ENCODE measurements around the gene KRTAP4-11.
"Not testable (repeated sequence)": the region's sequence is repeated elsewhere in the genome, so short reads cannot be mapped to it uniquely, and the experiment has no call there.

Gene KRTAP4-11

GRCh38 chr17:41117846-41118386, at the start of gene KRTAP4-11:
Gene KRTAP4-11 (minus strand): TSS chr17:41118373. CDS start chr17:41118315, 58 bp downstream.
- not testable (repeated sequence) for DNase-seq

- DNase-seq = no peak
Measured at GRCh38 chr17:41167561-41167960, 49.4 kb upstream of the KRTAP4-11 start.

- DNase-seq = no peak
Measured at GRCh38 chr17:41163828-41164227, 45.7 kb upstream of the KRTAP4-11 start.

DNA sequence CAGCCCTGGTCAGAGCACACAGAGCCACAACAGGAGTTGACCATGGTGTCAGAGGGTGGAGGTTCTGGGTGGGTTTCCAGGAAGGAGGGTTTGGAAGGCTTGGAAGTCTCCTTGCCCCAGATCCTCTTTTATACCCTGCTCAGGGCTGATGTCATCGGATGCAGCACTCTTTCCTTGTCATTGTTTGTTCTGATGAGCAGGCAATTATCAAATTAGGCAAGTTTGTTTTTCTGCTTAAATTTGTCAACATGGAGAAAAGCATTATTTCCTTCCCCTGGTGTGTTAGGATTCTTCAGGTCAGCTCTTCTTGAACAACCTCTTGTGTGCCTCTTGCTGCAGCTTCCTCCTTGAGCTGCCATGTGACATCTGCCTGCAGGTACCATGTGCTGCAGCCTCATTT, 42.5 kb upstream of the KRTAP4-11 start, which contains the start of gene KRTAP4-4:
Gene KRTAP4-4, minus strand, starts transcription at position 101 of the 400 bp plus-strand sequence. Its CDS starts 57 bp downstream, at position 44.
- DNase-seq = no peak

- not testable (repeated sequence) for DNase-seq
Measured at GRCh38 chr17:41160190-41160589, 42.0 kb upstream of the KRTAP4-11 start.

GRCh38 chr17:41153856-41154255, 35.7 kb upstream of the KRTAP4-11 start:
- no peak for DNase-seq

DNA sequence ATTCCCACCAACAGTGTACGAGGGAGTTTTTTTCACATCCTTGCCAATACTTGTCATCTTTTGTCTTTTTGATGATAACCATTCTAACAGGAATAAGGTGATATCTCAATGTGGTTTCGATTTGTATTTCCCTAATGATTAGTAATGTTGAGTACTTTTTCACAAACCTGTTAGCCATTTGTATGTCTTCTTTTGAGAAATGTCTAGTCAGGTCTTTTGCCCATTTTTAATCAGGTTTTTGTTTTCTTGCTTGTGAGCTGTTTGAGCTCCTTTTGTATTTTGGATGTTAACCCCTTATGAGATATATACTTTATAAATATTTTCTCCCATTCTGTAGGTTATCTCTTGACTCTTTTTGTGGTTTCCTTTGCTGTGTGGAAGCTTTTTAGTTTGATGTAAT, 33.4 kb upstream of the KRTAP4-11 start:
- no peak for DNase-seq

DNA sequence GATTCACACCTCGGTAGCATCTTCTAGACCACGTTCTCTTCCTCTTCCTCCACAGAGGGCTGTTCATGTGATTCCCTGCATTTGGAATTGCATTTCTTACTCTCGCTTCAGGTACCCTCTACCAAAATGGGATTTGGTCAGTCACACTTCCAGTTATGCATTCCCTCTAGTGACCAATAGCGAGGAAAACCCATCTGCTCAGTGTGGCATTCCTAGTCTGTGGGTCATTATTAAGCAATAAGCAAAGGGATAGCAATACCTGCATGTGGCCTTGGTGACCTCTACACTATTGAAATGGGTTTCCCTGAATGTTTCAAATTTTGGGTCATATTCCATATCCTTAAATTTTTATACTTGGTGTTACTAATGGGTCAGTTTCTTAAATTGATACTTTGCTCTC, 31.9 kb upstream of the KRTAP4-11 start:
- no peak for DNase-seq

- no peak for DNase-seq
Measured at GRCh38 chr17:41149652-41149985, 31.4 kb upstream of the KRTAP4-11 start, which contains the start of gene KRTAP4-5. Gene KRTAP4-5 (minus strand): TSS chr17:41149825. CDS start chr17:41149767, 58 bp downstream.

GRCh38 chr17:41148971-41149651, 30.9 kb upstream of the KRTAP4-11 start:
- DNase-seq = not testable (repeated sequence)

DNA sequence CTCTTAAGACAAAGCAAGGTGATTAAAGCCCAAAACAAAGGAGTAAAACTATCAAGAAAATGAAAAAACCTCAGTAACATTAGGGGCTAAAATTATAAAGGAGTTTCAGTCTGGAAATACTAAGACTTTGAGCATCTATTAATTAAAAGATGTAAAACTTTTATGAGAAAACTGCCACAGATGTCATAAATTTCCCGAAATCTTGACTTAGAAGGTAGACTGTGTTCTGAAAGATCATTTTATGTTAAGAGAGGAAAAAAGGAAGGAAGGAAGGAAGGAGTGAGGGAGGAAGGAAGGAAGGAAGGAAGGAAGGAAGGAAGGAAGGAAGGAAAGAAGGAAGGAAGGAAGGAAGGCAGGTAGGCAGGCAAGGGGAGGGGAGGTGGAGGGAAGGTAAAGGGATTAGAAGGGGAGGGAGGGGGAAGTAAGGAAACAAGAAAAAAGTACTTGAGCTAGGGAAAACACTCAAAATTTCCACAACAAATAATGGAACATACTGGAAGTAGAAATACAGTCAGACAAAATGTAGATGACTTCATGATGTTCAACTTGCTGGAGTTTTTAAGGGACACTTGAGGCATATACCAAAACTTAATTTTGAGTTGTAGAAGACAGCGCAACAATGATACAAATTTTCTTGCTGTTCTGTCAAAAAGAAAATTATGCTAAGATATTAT, 29.5 kb upstream of the KRTAP4-11 start:
- no peak for DNase-seq

GRCh38 chr17:41145261-41145660, 27.1 kb upstream of the KRTAP4-11 start:
- no peak for DNase-seq

- DNase-seq = no peak
Measured at GRCh38 chr17:41144846-41145245, 26.7 kb upstream of the KRTAP4-11 start.

GRCh38 chr17:41141361-41141760, 23.2 kb upstream of the KRTAP4-11 start:
- no peak for DNase-seq

DNA sequence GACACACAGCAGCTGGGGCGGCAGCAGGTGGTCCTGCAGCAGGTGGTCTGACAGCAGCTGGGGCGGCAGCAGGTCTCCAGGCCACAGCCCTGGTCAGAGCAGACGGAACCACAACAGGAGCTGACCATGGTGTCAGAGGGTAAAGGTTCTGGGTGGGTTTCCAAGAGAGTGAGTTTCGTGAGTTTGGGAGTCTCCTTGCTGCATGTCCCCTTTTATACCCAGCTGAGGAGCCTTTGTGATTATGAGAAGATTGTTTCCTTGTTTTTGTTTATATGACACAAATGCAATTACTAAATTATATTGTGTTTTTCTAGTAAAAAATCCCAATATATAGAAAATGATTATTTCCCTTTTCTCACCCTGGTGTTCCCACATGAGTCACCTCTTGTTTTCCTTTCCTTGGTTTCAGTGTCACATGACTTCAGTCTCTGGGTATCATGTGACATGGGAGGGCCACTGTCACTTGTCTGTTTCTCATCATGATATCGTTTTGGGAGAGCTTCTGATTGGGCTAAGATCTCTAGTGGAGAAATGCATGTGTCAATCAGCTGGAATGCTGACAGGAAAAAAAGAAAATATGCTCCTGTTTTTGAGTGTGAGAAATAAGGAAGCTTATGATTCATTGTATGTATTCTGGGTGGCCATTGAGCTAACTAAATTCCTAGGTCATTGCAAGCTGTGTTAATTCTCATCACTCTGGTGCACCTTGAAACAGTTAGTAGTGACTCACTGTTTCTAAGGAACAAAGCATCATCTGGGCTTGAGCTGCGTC, 22.4 kb upstream of the KRTAP4-11 start, which contains the start of gene KRTAP4-6:
Gene KRTAP4-6, minus strand, starts transcription at position 185 of the 772 bp plus-strand sequence. Its CDS starts 57 bp downstream, at position 128.
- DNase-seq = no peak

DNA sequence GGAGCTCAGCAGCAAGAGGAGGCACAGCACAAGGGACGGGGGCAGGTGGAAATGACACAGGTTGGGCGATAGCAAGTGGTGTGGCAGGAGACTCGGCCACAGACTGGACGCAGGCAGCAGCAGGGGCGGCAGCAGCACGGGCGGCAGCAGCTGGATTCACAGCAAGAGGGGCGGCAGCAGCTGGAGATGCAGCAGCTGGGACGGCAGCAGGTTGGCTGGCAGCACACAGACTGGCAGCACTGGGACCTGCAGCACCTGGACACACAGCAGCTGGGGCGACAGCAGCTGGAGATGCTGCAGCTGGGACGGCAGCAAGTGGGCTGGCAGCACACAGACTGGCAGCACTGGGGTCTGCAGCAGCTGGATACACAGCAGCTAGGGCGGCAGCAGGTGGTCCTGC, 21.7 kb upstream of the KRTAP4-11 start:
- not testable (repeated sequence) for DNase-seq

DNA sequence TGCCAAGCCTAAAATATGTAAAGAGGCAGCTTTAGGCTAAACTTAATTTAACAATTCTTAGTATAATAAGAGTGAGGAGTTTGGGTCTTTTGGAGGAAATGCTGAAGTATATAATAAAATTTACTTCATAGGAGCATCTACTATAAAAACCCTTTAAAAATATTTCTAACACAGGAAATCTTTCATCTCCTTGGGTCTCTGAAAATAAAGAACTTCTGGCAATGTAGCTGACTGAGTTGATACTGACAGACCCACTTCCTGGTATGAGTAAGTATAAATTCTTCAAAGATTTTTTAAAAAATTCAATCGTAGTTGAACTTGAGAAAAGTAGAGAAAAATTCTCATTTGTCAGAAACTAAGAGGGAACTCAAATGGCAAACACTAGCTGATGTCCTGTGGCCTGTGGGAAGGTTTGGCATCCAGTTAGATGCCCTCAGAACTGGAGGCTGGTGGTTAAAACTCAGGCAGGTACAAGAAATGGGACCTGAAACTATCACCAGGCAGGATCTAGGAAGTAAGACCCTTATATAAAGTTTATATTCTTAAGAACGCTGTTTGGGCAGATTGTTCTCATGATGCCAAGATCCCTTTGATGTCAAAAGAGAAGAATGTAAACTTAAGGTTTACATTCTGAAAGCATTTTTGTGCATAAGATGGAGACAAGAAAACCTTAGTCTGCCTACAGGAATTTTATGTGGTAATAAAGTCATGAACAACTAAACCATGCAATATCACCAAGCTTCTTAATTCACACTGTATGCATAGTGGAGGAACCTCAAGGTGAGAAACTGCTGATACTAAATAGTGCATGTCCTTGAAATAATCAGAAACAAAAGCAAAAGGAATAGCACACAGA, 15.9 kb upstream of the KRTAP4-11 start:
- no peak for DNase-seq

DNA sequence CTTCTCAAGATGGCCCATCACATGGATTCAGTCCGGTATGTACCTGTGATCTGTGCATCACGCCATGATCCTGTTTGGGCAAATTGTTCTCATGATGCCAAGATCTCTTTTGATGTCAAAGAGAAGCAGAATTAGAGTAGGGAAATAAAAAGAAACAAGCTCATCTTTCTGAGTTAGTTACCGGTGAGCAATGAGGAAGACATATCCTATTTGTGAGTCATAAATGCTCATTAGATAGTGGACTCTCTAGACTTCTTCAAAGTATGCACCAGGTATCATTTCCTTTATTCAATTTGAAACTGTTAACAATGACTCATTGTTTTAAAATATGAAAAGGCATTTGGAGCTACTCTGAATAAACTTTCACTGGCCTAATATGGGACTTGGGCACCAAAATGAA, 13.8 kb upstream of the KRTAP4-11 start:
- DNase-seq = no peak

GRCh38 chr17:41127371-41127770, 9.2 kb upstream of the KRTAP4-11 start:
- DNase-seq = no peak

- DNase-seq = no peak
Measured at GRCh38 chr17:41126412-41126811, 8.2 kb upstream of the KRTAP4-11 start.

- DNase-seq = no peak
Measured at GRCh38 chr17:41125064-41125463, 6.9 kb upstream of the KRTAP4-11 start.

DNA sequence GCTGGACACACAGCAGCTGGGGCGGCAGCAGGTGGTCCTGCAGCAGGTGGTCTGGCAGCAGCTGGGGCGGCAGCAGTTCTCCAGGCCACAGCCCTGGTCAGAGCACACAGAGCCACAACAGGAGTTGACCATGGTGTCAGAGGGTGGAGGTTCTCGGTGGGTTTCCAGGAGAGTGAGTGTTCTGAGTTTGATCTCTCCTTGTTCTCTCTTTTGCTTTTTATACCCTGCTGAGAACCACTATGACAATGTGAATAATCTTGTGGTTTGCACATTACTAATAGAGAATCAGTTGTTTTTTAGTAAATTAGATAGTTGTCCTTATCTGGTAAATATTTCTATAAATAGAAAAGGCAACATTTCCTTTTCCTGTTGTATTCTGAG, 5.8 kb upstream of the KRTAP4-11 start, which contains the start of gene KRTAP4-12:
Gene KRTAP4-12, minus strand, starts transcription at position 192 of the 381 bp plus-strand sequence. Its CDS starts 60 bp downstream, at position 132.
- not testable (repeated sequence) for DNase-seq
